ENCODE measurements around the gene ZFPM1.

ZFPM1 gene

DNA sequence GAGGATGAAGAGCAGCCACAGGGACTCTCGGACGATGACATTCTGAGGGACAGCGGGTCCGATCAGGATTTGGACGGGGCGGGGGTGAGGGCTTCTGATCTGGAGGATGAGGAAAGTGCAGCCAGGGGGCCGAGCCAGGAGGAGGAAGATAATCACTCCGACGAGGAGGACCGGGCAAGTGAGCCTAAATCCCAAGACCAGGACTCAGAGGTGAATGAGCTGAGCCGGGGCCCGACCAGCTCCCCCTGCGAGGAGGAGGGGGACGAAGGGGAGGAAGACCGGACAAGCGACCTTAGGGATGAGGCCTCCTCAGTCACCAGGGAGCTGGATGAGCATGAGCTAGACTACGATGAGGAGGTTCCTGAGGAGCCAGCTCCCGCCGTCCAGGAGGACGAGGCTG, 124.1 kb downstream of the ZFPM1 start:
- DNase-seq: no peak

- DNase-seq: no peak
Observed at GRCh38 chr16:88578446-88579313, 125.6 kb downstream of the ZFPM1 start.

DNA sequence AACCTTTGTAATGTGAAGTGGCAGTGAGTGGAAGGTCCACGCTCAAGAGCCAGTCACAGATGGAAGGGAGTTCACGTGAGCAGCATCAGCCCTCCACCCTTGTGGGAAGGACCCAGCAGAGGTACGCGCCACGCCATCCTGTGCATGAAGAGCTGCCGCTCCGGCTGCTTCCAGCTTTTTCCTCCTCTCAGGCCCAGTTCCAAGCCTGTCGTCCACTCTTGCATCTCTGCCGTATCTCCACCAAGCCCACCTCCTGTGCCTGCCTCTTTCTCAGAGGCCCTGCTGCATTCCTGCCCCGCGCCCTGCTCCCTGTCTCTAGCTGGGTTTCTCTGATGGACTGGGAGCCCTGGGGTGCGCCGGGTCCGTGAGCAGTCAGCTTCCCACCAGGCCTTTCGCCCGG, 127.3 kb downstream of the ZFPM1 start:
- no peak for DNase-seq

DNA sequence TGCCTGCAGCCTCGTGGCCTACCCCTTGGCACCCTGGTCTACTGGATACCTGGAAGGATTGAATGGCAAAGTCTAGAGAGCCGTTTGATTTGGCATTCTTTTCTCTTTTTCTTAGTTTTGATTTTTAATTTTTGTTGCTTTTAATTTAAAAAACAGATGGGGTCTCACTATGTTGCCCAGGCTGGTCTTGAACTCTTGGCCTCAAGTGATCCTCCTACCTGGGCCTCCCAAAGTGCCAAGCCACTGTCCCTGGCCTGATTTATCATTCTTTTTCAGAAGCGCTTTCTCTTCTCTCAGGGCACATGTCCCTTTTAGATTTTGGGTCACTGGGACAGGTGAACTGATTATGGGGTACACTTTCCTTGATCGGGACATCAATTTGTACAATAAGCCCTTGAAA, 128.0 kb downstream of the ZFPM1 start:
- no peak for DNase-seq

DNA sequence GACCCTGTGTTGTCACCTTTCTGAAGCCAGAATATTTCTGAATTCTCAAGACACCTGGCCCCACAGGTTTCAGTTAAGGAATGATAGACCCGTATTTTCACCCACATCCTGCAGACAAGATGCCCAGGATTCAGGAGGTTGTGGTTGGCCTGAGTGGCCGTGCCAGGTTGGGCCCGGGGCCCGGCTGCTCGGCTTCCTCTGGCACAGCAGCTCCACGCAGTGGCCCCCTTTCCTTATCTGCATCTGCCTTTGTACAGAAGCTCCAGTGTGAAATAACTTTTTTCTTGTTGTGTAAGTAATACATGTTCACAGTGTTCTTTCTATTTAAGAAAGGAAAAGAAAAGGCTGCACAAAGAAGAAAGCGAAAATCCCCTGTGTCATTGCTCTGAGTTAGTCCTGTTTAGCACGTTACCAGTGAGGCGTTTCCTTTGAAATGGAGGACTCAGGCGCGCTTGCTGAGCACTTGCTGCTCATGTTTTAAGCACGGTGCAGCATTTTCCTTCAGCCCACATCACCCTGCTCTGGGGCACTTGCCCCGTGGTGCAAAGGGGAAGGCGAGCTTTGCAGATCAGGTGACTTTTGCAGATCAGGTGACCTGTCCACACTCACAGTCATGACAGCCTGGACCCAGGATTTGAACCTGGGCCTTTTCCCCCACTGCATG, 130.0 kb downstream of the ZFPM1 start:
- no peak for DNase-seq

GRCh38 chr16:88584676-88585075, 131.6 kb downstream of the ZFPM1 start:
- no peak for DNase-seq

GRCh38 chr16:88585269-88585668, 132.2 kb downstream of the ZFPM1 start:
- peak in 1 of 3 experiments; percentile 3 for DNase-seq

DNA sequence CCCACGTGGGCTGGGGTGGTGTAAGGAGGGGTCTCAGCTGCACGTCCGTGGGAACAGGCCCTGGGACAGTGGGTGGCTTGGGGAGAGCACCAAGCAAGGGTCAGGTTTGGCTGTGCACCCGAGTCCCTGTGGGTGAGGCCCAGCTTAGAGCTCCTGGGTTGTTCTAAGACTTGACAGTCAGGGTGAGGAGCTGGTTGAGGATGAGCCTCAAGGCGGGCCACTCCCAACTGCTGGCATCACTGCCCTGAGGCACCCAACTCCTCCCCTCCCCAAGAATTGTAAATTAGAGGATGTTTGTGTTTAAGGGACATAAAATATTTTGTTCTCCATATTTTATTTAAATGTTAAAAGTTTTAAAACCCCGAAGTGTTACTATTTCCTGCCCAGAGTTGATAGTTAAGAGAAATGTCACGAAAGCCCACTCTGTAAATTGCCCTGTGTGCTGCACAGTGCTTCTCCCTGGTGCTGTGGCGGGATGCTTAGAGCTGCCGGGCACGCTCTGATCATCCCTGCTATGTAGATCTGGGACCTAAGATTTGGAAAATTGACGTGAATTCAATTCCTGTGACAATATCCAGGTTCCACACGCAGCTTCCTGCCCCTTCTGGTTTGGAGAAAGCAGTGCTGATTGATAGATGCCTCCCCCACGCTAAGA, 133.0 kb downstream of the ZFPM1 start:
- no peak for DNase-seq

All from NCI-H1417 (cell line).